Neural cell (in vitro differentiated cells): ENCODE results near the gene C1orf198. TPM values are rescaled to one million over a fixed set of nuclear protein-coding genes. Genes with fewer than 3 reads are reported as not detected.

Source experiments
- H2AFZ ChIP-seq: fragments of 200-600, 300-800 bp; sonication (generic), shearing (Covaris generic); 2 replicates; pipeline ENCODE4 v1.6.0; 2014; ENCODE audit warnings: low read depth, mild to moderate bottlenecking, antibody characterized with exemption, low read length, moderate library complexity
- H3F3A ChIP-seq: fragments of 200-600 bp; shearing (Covaris generic); 2 replicates; pipeline ENCODE4 v1.6.1; 2016; ENCODE audit warnings: mild to moderate bottlenecking, moderate library complexity, mixed read lengths, antibody characterized with exemption, low read length; ENCODE audit not compliant: insufficient read depth, poor library complexity, severe bottlenecking
- H3K27ac ChIP-seq: fragments of 200-600, 300-800 bp; sonication (generic), shearing (Covaris generic); 2 replicates; pipeline ENCODE4 v1.5.1; 2014; ENCODE audit warnings: mild to moderate bottlenecking, low read length, moderate library complexity
- H3K27me3 ChIP-seq: fragments of 300-800, 200-600 bp; sonication (generic), shearing (Covaris generic); 2 replicates; pipeline ENCODE4 v1.6.0; 2014; ENCODE audit warnings: mild to moderate bottlenecking, low read depth, low read length, moderate library complexity; ENCODE audit not compliant: insufficient read depth
- H3K36me3 ChIP-seq: fragments of 300-800, 200-600 bp; sonication (generic), shearing (Covaris generic); 2 replicates; pipeline ENCODE4 v1.5.1; 2014; ENCODE audit warnings: mild to moderate bottlenecking, antibody characterized with exemption, low read length, moderate library complexity; ENCODE audit not compliant: insufficient read depth
- H3K4me2 ChIP-seq: fragments of 300-800, 200-600 bp; sonication (generic), shearing (Covaris generic); 2 replicates; pipeline ENCODE4 v1.6.0; 2014; ENCODE audit warnings: mild to moderate bottlenecking, low read length
- H3K4me3 ChIP-seq: fragments of 300-800, 200-600 bp; sonication (generic), shearing (Covaris generic); 2 replicates; pipeline ENCODE4 v1.5.1; 2014; ENCODE audit warnings: mild to moderate bottlenecking, low read length, moderate library complexity
- H3K79me2 ChIP-seq: fragments of 200-600 bp; shearing (Covaris generic); replicated peaks from 2 replicates; pipeline ENCODE4 v1.6.0; 2014; ENCODE audit warnings: mild to moderate bottlenecking, low read length, moderate library complexity; ENCODE audit not compliant: insufficient read depth
- H3K9ac ChIP-seq: fragments of 300-800, 200-600 bp; sonication (generic), shearing (Covaris generic); 2 replicates; pipeline ENCODE4 v1.6.1; 2016; ENCODE audit warnings: mild to moderate bottlenecking, low read length, mixed read lengths
- H3K9me2 ChIP-seq: fragments of 200-600 bp; shearing (Covaris generic); 2 replicates; pipeline ENCODE4 v1.6.1; 2016; ENCODE audit warnings: mild to moderate bottlenecking, low read length, mixed read lengths; ENCODE audit not compliant: insufficient read depth
- H3K9me3 ChIP-seq: fragments of 200-600, 300-800 bp; sonication (generic), shearing (Covaris generic); 2 replicates; pipeline ENCODE4 v1.6.1; 2016; ENCODE audit warnings: mild to moderate bottlenecking, mixed run types, low read length, moderate library complexity, mixed read lengths
- H4K20me1 ChIP-seq: fragments of 200-600 bp; shearing (Covaris generic); 2 replicates; pipeline ENCODE4 v1.6.1; 2016; ENCODE audit warnings: mild to moderate bottlenecking, mixed run types; ENCODE audit not compliant: insufficient read depth
- EP300 ChIP-seq: fragments of 450-650 bp; conservative IDR thresholded peaks from 2 replicates; pipeline ENCODE4 v1.6.1; 2014; ENCODE audit warnings: antibody characterized with exemption, mild to moderate bottlenecking, moderate library complexity; ENCODE audit not compliant: poor library complexity, severe bottlenecking
- EZH2 ChIP-seq: fragments of 200-600, 300-800 bp; shearing (Covaris generic), sonication (generic); IDR thresholded peaks from 2 replicates; pipeline ENCODE4 v1.6.1; 2014; ENCODE audit warnings: antibody characterized with exemption, low read length, borderline replicate concordance, mild to moderate bottlenecking; ENCODE audit not compliant: insufficient read depth, poor library complexity, severe bottlenecking
- MXI1 ChIP-seq: fragments of 450-650 bp; conservative IDR thresholded peaks from 2 replicates; pipeline ENCODE4 v1.6.1; 2014; ENCODE audit warnings: antibody characterized with exemption, mild to moderate bottlenecking; ENCODE audit not compliant: poor library complexity, severe bottlenecking
- POLR2AphosphoS5 ChIP-seq: IDR thresholded peaks from 2 replicates; pipeline ENCODE4 v1.6.1; 2012
- RAD21 ChIP-seq: fragments of 450-650 bp; conservative IDR thresholded peaks from 2 replicates; pipeline ENCODE4 v1.6.1; 2014; ENCODE audit warnings: antibody characterized with exemption, mild to moderate bottlenecking, moderate library complexity
- SMC3 ChIP-seq: fragments of 450-650 bp; conservative IDR thresholded peaks from 2 replicates; pipeline ENCODE4 v1.6.1; 2014; ENCODE audit warnings: antibody characterized with exemption, mild to moderate bottlenecking, moderate library complexity; ENCODE audit not compliant: poor library complexity
- TAF1 ChIP-seq: IDR thresholded peaks from 2 replicates; pipeline ENCODE4 v1.6.1; 2012; ENCODE audit warnings: low read depth
- polyA plus RNA-seq: library from polyadenylated mRNA; depleted of rRNA; stranded (reverse); fragments of >200 nt; gene quantifications from 2 replicates; pipeline ENCODE4 v1.2.3, GENCODE V29; 2014
- TF ChIP-seq, protein P1 (sequence below): fragments of 450-650 bp; IDR thresholded peaks from 2 replicates; pipeline ENCODE4 v1.5.1; 2014; ENCODE audit warnings: antibody characterized with exemption, mild to moderate bottlenecking, moderate library complexity; ENCODE audit not compliant: poor library complexity, severe bottlenecking
- TF ChIP-seq, protein P2 (sequence below): IDR thresholded peaks from 2 replicates; pipeline ENCODE4 v1.6.1; 2012; ENCODE audit warnings: borderline replicate concordance

The C1orf198 gene
- polyA plus RNA-seq, 1 donor from 2014 or later: 16.7 TPM

DNA sequence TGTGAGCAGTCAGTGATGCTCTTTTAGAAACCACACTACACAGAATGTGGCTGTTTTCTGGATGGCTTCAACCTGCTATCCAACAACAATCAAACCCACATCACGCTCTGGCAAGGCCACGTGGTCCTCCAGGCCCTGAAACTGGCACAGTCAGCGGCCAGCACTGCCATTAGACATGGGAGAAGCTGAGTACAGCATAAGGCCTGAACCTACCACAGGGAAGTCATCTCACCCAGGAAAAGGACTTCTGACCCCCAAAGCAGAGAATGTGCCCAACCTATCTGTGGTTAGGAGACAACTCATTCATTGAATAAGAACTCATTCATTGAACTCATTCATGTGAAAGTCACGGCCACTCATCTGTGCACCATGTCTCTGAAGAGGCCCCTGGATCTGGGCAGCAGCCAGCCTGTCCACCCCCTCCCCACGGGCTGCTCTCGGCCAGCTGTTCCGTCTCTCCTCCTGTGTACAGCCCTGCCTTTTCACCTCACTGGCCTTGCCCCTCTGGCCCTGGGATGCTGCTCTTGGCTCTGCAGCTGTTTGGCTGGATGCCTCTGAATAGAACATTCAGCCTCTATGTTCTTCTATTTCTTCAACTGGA is 41.1 kb downstream of the C1orf198 start:
- H3F3A ChIP-seq: no peaks in the 10 kb centered on the region
- no peak overlapping the region for H3K4me3 ChIP-seq
- H3K36me3 ChIP-seq: no peaks in the 10 kb centered on the region
- H4K20me1 ChIP-seq: no peaks in the 10 kb centered on the region
- TF ChIP-seq EP300 (no peak), MXI1 (no peak), RAD21 (no peak), SMC3 (no peak), POLR2AphosphoS5 (no peak), TAF1 (no peak), EZH2 (no peak)
- TF ChIP-seq, protein P1, sequence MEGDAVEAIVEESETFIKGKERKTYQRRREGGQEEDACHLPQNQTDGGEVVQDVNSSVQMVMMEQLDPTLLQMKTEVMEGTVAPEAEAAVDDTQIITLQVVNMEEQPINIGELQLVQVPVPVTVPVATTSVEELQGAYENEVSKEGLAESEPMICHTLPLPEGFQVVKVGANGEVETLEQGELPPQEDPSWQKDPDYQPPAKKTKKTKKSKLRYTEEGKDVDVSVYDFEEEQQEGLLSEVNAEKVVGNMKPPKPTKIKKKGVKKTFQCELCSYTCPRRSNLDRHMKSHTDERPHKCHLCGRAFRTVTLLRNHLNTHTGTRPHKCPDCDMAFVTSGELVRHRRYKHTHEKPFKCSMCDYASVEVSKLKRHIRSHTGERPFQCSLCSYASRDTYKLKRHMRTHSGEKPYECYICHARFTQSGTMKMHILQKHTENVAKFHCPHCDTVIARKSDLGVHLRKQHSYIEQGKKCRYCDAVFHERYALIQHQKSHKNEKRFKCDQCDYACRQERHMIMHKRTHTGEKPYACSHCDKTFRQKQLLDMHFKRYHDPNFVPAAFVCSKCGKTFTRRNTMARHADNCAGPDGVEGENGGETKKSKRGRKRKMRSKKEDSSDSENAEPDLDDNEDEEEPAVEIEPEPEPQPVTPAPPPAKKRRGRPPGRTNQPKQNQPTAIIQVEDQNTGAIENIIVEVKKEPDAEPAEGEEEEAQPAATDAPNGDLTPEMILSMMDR: no peak
- TF ChIP-seq, protein P2, sequence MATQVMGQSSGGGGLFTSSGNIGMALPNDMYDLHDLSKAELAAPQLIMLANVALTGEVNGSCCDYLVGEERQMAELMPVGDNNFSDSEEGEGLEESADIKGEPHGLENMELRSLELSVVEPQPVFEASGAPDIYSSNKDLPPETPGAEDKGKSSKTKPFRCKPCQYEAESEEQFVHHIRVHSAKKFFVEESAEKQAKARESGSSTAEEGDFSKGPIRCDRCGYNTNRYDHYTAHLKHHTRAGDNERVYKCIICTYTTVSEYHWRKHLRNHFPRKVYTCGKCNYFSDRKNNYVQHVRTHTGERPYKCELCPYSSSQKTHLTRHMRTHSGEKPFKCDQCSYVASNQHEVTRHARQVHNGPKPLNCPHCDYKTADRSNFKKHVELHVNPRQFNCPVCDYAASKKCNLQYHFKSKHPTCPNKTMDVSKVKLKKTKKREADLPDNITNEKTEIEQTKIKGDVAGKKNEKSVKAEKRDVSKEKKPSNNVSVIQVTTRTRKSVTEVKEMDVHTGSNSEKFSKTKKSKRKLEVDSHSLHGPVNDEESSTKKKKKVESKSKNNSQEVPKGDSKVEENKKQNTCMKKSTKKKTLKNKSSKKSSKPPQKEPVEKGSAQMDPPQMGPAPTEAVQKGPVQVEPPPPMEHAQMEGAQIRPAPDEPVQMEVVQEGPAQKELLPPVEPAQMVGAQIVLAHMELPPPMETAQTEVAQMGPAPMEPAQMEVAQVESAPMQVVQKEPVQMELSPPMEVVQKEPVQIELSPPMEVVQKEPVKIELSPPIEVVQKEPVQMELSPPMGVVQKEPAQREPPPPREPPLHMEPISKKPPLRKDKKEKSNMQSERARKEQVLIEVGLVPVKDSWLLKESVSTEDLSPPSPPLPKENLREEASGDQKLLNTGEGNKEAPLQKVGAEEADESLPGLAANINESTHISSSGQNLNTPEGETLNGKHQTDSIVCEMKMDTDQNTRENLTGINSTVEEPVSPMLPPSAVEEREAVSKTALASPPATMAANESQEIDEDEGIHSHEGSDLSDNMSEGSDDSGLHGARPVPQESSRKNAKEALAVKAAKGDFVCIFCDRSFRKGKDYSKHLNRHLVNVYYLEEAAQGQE: no peak
- H3K4me2 ChIP-seq: no peak overlapping the region
- H3K27me3 ChIP-seq: no peaks in the 10 kb centered on the region
- no peaks in the 10 kb centered on the region for H3K9me2 ChIP-seq
- no peak overlapping the region for H3K27ac ChIP-seq
- no peak overlapping the region for H2AFZ ChIP-seq
- H3K79me2 ChIP-seq: no peaks in the 10 kb centered on the region
- no peak overlapping the region for H3K9ac ChIP-seq
- no peaks in the 10 kb centered on the region for H3K9me3 ChIP-seq

DNA sequence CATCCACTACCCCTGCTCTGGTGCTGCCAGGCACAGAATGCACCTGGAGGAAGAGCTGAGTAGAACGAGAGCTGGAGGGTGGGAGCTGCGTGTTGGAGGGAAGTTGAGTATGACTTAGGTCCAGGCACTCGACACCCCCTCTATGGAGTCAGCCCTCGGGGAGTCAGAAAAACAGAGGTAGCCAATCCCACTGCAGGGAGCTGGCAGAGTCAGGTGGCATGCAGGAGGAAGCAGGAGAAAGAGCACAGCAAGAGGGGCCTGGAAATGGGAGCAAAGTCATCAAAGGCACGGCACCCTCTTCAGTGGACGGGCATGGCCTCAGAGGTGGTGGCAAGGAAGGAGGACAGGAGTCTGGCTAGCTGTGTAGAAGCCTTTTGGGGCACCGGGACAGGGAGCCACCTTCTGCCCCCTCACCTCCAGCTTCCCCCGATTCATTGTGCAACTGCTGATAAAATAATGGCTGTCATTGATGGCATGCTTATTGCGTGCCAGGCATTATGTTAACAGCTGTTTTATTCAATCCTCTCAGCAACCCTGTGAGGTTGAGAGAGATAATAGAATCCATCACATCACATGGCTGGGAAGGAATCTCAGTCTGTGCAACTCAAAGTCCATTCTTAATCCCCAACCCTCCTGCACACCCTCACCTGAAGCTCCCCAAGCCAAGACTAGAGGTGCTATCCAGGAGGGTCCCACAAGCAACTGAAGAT is 42.0 kb downstream of the C1orf198 start:
- H3F3A ChIP-seq: no peaks in the 10 kb centered on the region
- no peaks in the 10 kb centered on the region for H4K20me1 ChIP-seq
- no peaks in the 10 kb centered on the region for H3K79me2 ChIP-seq
- H3K4me3 ChIP-seq: no peak overlapping the region
- H2AFZ ChIP-seq: no peak overlapping the region
- H3K9me3 ChIP-seq: no peaks in the 10 kb centered on the region
- H3K9ac ChIP-seq: no peak overlapping the region
- H3K27ac ChIP-seq: no peak overlapping the region
- H3K36me3 ChIP-seq: no peaks in the 10 kb centered on the region
- no peaks in the 10 kb centered on the region for H3K27me3 ChIP-seq
- H3K4me2 ChIP-seq: no peak overlapping the region
- H3K9me2 ChIP-seq: no peaks in the 10 kb centered on the region
- TF ChIP-seq POLR2AphosphoS5 (no peak), TAF1 (no peak), SMC3 (no peak), EZH2 (no peak)
